ENCODE results near the gene SPG7. TPM values are rescaled to one million over a fixed set of nuclear protein-coding genes. Genes with fewer than 3 reads are reported as not detected.
A peak's percentile ranks its signal among the peaks of the same experiment; 100 is the strongest.

SPG7 gene
- total RNA-seq, 1 experiment from 2014 or later = 44.6 TPM

GRCh38 chr16:89554343-89554742 lies 46.1 kb downstream of the SPG7 start:
- Histone ChIP-seq H3K4me2 (ENCODE audit: low read depth, low read length, poor library complexity, severe bottlenecking) (no peak overlapping the region), H3K79me2 (ENCODE audit: low read length) (no peaks in the 10 kb centered on the region), H3K4me3 (ENCODE audit: low read length) (no peak overlapping the region), H3K27me3 (ENCODE audit: low read length) (no peaks in the 10 kb centered on the region), H3K9ac (ENCODE audit: low read length) (no peak overlapping the region), H3K4me1 (ENCODE audit: low read length) (peaks cover 2% of the 10 kb centered on the region), H3K36me3 (ENCODE audit: insufficient read depth, low read length) (no peaks in the 10 kb centered on the region), H4K20me1 (ENCODE audit: insufficient read depth, low read depth, low read length) (no peaks in the 10 kb centered on the region), H3K27ac (ENCODE audit: low read length) (no peak overlapping the region), H3K9me2 (replicated peaks; ENCODE audit: insufficient read depth, low read length) (no peaks in the 10 kb centered on the region), H3K9me3 (ENCODE audit: low read length) (no peaks in the 10 kb centered on the region), H2AFZ (ENCODE audit: low read length) (no peak overlapping the region)
- no peak for DNase-seq

GRCh38 chr16:89555265-89555664 lies 47.1 kb downstream of the SPG7 start:
- Histone ChIP-seq H3K9me2 (replicated peaks; ENCODE audit: insufficient read depth, low read length) (no peaks in the 10 kb centered on the region), H3K36me3 (ENCODE audit: insufficient read depth, low read length) (no peaks in the 10 kb centered on the region), H3K79me2 (ENCODE audit: low read length) (no peaks in the 10 kb centered on the region), H3K9ac (ENCODE audit: low read length) (no peak overlapping the region), H3K27ac (ENCODE audit: low read length) (no peak overlapping the region), H3K4me3 (ENCODE audit: low read length) (no peak overlapping the region), H2AFZ (ENCODE audit: low read length) (no peak overlapping the region), H4K20me1 (ENCODE audit: insufficient read depth, low read depth, low read length) (no peaks in the 10 kb centered on the region), H3K27me3 (ENCODE audit: low read length) (no peaks in the 10 kb centered on the region), H3K4me1 (ENCODE audit: low read length) (peaks cover 7% of the 10 kb centered on the region), H3K9me3 (ENCODE audit: low read length) (no peaks in the 10 kb centered on the region), H3K4me2 (ENCODE audit: low read depth, low read length, poor library complexity, severe bottlenecking) (no peak overlapping the region)
- no peak for DNase-seq

- Histone ChIP-seq H3K27me3 (ENCODE audit: low read length) (no peaks in the 10 kb centered on the region), H3K4me3 (ENCODE audit: low read length) (no peak overlapping the region), H3K36me3 (ENCODE audit: insufficient read depth, low read length) (no peaks in the 10 kb centered on the region), H3K79me2 (ENCODE audit: low read length) (peaks cover 2% of the 10 kb centered on the region; the same call in 1 of the 2 replicates), H3K9me3 (ENCODE audit: low read length) (no peaks in the 10 kb centered on the region), H3K4me2 (ENCODE audit: low read depth, low read length, poor library complexity, severe bottlenecking) (no peak overlapping the region), H3K9ac (ENCODE audit: low read length) (no peak overlapping the region), H2AFZ (ENCODE audit: low read length) (no peak overlapping the region), H3K4me1 (ENCODE audit: low read length) (peaks cover 7% of the 10 kb centered on the region), H4K20me1 (ENCODE audit: insufficient read depth, low read depth, low read length) (no peaks in the 10 kb centered on the region), H3K9me2 (replicated peaks; ENCODE audit: insufficient read depth, low read length) (no peaks in the 10 kb centered on the region), H3K27ac (ENCODE audit: low read length) (no peak overlapping the region)
- DNase-seq = no peak
Measured at GRCh38 chr16:89555780-89556179, 47.6 kb downstream of the SPG7 start.

GRCh38 chr16:89556750-89557689 lies 48.8 kb downstream of the SPG7 start:
- H3K4me2 ChIP-seq (ENCODE audit: low read depth, low read length, poor library complexity, severe bottlenecking) = no peak overlapping the region
- H4K20me1 ChIP-seq (ENCODE audit: insufficient read depth, low read depth, low read length) = peaks cover 10% of the 10 kb centered on the region
- H3K79me2 ChIP-seq (ENCODE audit: low read length) = peaks cover 15% of the 10 kb centered on the region
- H3K4me3 ChIP-seq (ENCODE audit: low read length) = no peak overlapping the region
- peaks cover 13% of the 10 kb centered on the region for H3K4me1 ChIP-seq (ENCODE audit: low read length)
- no peaks in the 10 kb centered on the region for H3K9me2 ChIP-seq (replicated peaks; ENCODE audit: insufficient read depth, low read length)
- H3K36me3 ChIP-seq (ENCODE audit: insufficient read depth, low read length) = peaks cover 12% of the 10 kb centered on the region
- no peaks in the 10 kb centered on the region for H3K9me3 ChIP-seq (ENCODE audit: low read length)
- DNase-seq = peak; percentile 90
- H2AFZ ChIP-seq (ENCODE audit: low read length) = no peak overlapping the region
- no peaks in the 10 kb centered on the region for H3K27me3 ChIP-seq (ENCODE audit: low read length)
- no peak overlapping the region for H3K9ac ChIP-seq (ENCODE audit: low read length)
- H3K27ac ChIP-seq (ENCODE audit: low read length) = no peak overlapping the region

GRCh38 chr16:89557690-89558490 lies 49.7 kb downstream of the SPG7 start:
- DNase-seq = no peak
- no peaks in the 10 kb centered on the region for H3K27me3 ChIP-seq (ENCODE audit: low read length)
- peaks cover 19% of the 10 kb centered on the region for H4K20me1 ChIP-seq (ENCODE audit: insufficient read depth, low read depth, low read length)
- no peak overlapping the region for H2AFZ ChIP-seq (ENCODE audit: low read length)
- no peak overlapping the region for H3K4me3 ChIP-seq (ENCODE audit: low read length)
- no peaks in the 10 kb centered on the region for H3K9me2 ChIP-seq (replicated peaks; ENCODE audit: insufficient read depth, low read length)
- H3K4me2 ChIP-seq (ENCODE audit: low read depth, low read length, poor library complexity, severe bottlenecking) = no peak overlapping the region
- no peaks in the 10 kb centered on the region for H3K9me3 ChIP-seq (ENCODE audit: low read length)
- no peak overlapping the region for H3K9ac ChIP-seq (ENCODE audit: low read length)
- H3K79me2 ChIP-seq (ENCODE audit: low read length) = peaks cover 17% of the 10 kb centered on the region
- peaks cover 21% of the 10 kb centered on the region for H3K36me3 ChIP-seq (ENCODE audit: insufficient read depth, low read length)
- no peak overlapping the region for H3K27ac ChIP-seq (ENCODE audit: low read length)
- peaks cover 22% of the 10 kb centered on the region for H3K4me1 ChIP-seq (ENCODE audit: low read length)

GRCh38 chr16:89560378-89561141 lies 52.4 kb downstream of the SPG7 start, which contains the start of gene RPL13:
Gene RPL13, plus strand, starts transcription at chr16:89560682. Its CDS starts 278 bp downstream, at chr16:89560960.
- H4K20me1 ChIP-seq (ENCODE audit: insufficient read depth, low read depth, low read length) = peaks cover 36% of the 10 kb centered on the region
- H3K9me3 ChIP-seq (ENCODE audit: low read length) = no peaks in the 10 kb centered on the region
- peak within 1 kb of the TSS; percentile 92 for H3K4me3 ChIP-seq (ENCODE audit: low read length)
- H3K9me2 ChIP-seq (replicated peaks; ENCODE audit: insufficient read depth, low read length) = no peaks in the 10 kb centered on the region
- no peak within 1 kb of the TSS for H2AFZ ChIP-seq (ENCODE audit: low read length)
- no peaks in the 10 kb centered on the region for H3K27me3 ChIP-seq (ENCODE audit: low read length)
- H3K4me2 ChIP-seq (ENCODE audit: low read depth, low read length, poor library complexity, severe bottlenecking) = peak within 1 kb of the TSS; percentile 97
- H3K79me2 ChIP-seq (ENCODE audit: low read length) = peaks cover 17% of the 10 kb centered on the region
- peak within 1 kb of the TSS; percentile 97 for H3K9ac ChIP-seq (ENCODE audit: low read length)
- peak; percentile 98 for DNase-seq
- H3K36me3 ChIP-seq (ENCODE audit: insufficient read depth, low read length) = peaks cover 35% of the 10 kb centered on the region
- peak within 1 kb of the TSS; percentile 86 for H3K27ac ChIP-seq (ENCODE audit: low read length)
- H3K4me1 ChIP-seq (ENCODE audit: low read length) = peaks cover 49% of the 10 kb centered on the region

- no peaks in the 10 kb centered on the region for H3K9me2 ChIP-seq (replicated peaks; ENCODE audit: insufficient read depth, low read length)
- peak overlapping the region; percentile 97 for H3K4me2 ChIP-seq (ENCODE audit: low read depth, low read length, poor library complexity, severe bottlenecking)
- peaks cover 37% of the 10 kb centered on the region for H4K20me1 ChIP-seq (ENCODE audit: insufficient read depth, low read depth, low read length)
- peaks cover 35% of the 10 kb centered on the region for H3K36me3 ChIP-seq (ENCODE audit: insufficient read depth, low read length)
- peaks cover 52% of the 10 kb centered on the region for H3K4me1 ChIP-seq (ENCODE audit: low read length)
- H3K4me3 ChIP-seq (ENCODE audit: low read length) = peak overlapping the region; percentile 92
- peaks cover 17% of the 10 kb centered on the region for H3K79me2 ChIP-seq (ENCODE audit: low read length)
- peak overlapping the region; percentile 97 for H3K9ac ChIP-seq (ENCODE audit: low read length)
- DNase-seq = peak; percentile 60
- no peaks in the 10 kb centered on the region for H3K27me3 ChIP-seq (ENCODE audit: low read length)
- no peaks in the 10 kb centered on the region for H3K9me3 ChIP-seq (ENCODE audit: low read length)
- H2AFZ ChIP-seq (ENCODE audit: low read length) = no peak overlapping the region
- H3K27ac ChIP-seq (ENCODE audit: low read length) = peak overlapping the region; percentile 86
Measured at GRCh38 chr16:89561142-89561883, 53.1 kb downstream of the SPG7 start.

Data from Karpas-422 (cell line).